GM10248 (cell line): Measurements from ENCODE around the gene ACACA.

ENCODE experiments used
- CTCF ChIA-PET: fragments of 300-600 bp; sonication (Branson Sonifier 250); formaldehyde crosslinking; extraction: SDS; loops from one replicate; lab custom pipeline; 2021; ENCODE audit warnings: antibody characterized with exemption; lab: Yijun Ruan, JAX
- POLR2A ChIA-PET: fragments of 350-650 bp; sonication (Branson Sonifier 250); formaldehyde crosslinking; extraction: SDS; loops from one replicate; lab custom pipeline; 2020; ENCODE audit warnings: antibody characterized with exemption; lab: Yijun Ruan, JAX
- DNase-seq: peaks from one replicate; pipeline ENCODE4 v3.0.0; 2012; ENCODE audit errors: extremely low spot score
- TF ChIP-seq, protein P1 (sequence below): IDR thresholded peaks from 2 replicates; pipeline ENCODE4 v1.5.1; 2012; ENCODE audit warnings: mild to moderate bottlenecking, low read depth; ENCODE audit errors: extremely low read depth, missing control alignments, control extremely low read depth

Gene ACACA

DNA sequence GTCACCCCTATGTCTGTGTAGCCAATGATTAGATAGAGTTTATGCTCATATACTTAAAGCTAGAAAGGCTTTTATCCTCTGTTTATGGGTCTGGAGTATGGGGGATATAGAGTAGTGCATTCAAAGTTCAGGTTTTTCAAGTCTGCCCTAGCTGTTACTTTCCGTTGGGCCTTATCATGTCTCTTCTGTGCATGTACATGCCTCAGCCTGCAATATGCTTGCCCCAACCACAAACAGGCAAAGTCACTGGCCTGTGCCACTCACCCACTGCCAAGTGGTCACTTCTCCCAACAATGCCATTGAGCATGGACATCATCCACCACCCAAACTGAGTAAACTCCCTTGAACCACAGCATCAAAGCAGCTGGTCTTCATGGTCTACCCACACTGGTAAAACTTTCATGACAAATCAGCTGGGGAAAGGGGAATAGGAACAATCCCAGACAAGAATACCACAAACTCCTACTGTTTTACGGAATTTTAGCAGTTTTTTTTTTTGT is 101.2 kb downstream of the ACACA start:
- ChIA-PET CTCF (interaction anchor here (1.4 kb wide), 2 partner anchors 9 to 25 kb away, joined by 4 read pairs; no protein-coding TSS in a partner anchor), POLR2A (no interaction called here)
- TF ChIP-seq, protein P1, sequence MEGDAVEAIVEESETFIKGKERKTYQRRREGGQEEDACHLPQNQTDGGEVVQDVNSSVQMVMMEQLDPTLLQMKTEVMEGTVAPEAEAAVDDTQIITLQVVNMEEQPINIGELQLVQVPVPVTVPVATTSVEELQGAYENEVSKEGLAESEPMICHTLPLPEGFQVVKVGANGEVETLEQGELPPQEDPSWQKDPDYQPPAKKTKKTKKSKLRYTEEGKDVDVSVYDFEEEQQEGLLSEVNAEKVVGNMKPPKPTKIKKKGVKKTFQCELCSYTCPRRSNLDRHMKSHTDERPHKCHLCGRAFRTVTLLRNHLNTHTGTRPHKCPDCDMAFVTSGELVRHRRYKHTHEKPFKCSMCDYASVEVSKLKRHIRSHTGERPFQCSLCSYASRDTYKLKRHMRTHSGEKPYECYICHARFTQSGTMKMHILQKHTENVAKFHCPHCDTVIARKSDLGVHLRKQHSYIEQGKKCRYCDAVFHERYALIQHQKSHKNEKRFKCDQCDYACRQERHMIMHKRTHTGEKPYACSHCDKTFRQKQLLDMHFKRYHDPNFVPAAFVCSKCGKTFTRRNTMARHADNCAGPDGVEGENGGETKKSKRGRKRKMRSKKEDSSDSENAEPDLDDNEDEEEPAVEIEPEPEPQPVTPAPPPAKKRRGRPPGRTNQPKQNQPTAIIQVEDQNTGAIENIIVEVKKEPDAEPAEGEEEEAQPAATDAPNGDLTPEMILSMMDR = no peak
- no peak for DNase-seq

DNA sequence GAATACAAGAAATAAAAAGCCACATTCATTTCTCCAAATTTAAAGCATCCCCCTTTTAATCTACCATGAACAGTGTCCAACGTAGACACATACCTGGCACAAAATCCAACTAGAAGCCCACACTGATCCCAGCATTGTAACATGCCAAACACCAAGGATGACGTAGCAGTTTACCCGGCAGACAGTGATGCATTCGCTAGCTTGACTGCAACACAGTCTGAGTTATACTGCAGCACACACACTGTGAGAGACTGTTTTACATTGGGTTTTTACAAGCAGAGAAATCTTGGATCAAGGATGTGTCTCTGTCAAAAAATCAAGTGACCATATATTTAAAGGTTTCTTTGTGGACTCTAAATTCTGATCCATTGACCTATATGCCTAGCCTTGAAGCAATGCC is 105.3 kb downstream of the ACACA start:
- ChIA-PET CTCF (interaction anchor here (1.3 to 2.3 kb wide), 2 partner anchors 12 to 106 kb away, joined by 3 to 10 read pairs; no protein-coding TSS in a partner anchor), POLR2A (no interaction called here)
- DNase-seq = no peak
- TF ChIP-seq, protein P1 = no peak

DNA sequence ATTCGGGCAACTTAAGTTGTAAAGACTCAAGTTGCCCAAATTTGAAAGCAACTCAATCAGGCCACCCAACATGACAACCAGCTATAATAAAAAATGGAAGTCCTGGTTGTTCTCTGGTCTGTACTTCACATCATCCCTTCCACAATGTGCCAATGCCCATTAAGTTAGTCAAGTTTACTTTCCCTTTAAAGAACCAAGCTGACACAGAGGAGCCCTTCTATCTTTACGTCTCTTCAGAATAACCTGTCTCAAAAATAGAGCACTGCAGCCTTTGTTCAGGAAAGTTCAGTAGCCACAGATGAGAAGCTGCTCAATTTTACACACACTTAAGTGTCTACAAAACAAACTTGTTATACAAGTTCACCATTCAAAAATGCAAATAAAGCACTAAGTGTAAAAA is 106.0 kb downstream of the ACACA start:
- ChIA-PET CTCF (interaction anchor here (1.2 to 2.3 kb wide), 5 partner anchors 11 to 106 kb away, joined by 3 to 10 read pairs (median 3); no protein-coding TSS in a partner anchor), POLR2A (no interaction called here)
- no peak for DNase-seq
- TF ChIP-seq, protein P1 = no peak

DNA sequence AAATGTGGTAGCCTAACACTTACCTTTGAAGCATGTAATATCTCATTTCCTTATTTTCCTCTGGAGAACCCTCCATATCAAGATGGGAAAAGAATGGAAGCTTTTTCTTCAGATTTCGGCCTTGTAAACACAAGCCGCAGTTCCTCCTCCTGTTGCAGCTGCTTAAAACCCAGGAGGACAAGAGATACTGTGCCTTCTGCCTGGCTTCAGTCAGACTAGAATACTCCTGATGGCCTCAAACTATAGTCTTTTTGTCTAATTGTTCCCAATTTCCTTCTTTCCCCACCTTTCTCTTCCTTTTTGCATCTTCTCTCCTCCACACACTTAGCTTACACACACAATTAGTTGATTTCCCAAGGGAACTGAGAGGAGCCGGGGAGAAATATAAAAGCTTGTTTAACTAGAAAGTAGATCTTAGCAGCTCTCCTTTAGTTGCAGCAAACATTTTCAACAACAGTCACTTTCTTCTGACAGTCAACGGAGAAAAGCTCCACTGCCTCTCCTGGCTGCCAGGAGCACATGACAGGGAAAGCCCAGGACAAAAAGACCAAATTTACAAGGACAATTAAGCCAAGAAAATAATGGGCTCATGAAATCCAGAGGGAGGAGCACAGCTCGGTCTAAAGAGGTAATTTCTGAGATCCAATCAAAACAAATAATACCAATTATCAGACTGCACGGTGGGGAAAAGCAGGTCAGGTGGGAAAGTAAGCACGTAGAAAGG is 107.2 kb downstream of the ACACA start:
- ChIA-PET CTCF (interaction anchor here (1.1 to 2.3 kb wide), 5 partner anchors 10 to 21 kb away, joined by 3 to 10 read pairs (median 4); no protein-coding TSS in a partner anchor), POLR2A (interaction anchor here (0.5 kb wide), 1 partner anchor 15 kb away, joined by 4 read pairs; no protein-coding TSS in a partner anchor)
- no peak for DNase-seq
- TF ChIP-seq, protein P1 = no peak

DNA sequence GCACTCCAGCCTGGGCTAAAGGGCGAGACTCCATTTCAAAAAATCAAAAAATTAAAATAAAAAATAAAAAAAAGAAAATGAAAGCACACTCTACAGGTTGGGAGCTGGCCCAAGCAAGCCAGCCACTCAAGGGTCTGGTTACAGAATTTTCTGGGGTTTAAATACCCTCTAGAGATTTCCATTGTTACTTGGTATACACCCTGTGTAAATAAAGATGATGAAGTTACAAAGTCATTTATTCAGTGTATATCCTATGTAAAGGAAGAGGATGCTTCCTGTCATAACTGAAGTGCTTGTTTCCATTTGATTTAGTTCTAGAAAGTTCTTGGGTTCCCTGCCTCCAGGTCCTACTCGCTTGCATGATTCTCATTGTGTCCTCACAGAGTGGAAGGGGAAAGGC is 110.7 kb downstream of the ACACA start:
- no peak for DNase-seq
- TF ChIP-seq, protein P1 = no peak
- CTCF ChIA-PET = no interaction called here
- POLR2A ChIA-PET = interaction anchor here (0.6 kb wide), 1 partner anchor 158 kb away, joined by 4 read pairs; no protein-coding TSS in a partner anchor

DNA sequence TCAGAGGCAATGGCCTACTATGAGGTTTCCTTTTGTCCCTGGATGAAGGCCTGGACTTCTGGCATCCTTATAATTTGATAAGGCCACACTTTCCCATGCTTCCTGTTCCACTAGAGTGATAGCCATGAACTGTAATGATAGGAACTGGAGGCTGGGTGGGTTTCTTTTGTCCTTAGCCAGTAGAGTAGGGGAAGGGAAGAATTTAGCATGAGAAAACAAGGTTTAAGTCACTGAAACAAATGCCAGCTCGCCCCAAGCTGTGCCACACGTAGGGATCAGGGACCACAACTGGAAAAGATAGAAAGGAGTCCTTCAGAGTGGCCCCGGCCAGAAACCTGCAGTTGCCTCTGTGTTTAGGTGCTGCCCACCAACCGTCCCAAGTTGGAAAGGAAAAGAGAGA is 111.7 kb downstream of the ACACA start:
- DNase-seq = no peak
- CTCF ChIA-PET = no interaction called here
- POLR2A ChIA-PET = no interaction called here
- TF ChIP-seq, protein P1 = no peak
